ENCODE measurements around the gene PSMB7.

- TF ChIP-seq CTCF (IDR thresholded peaks at IDR 0.05; ENCODE audit: low read length) (no peak), EZH2 (IDR thresholded peaks at IDR 0.05; ENCODE audit: borderline replicate concordance, low read length) (no peak)
Observed at GRCh38 chr9:124373851-124374250, 41.4 kb downstream of the PSMB7 start.

Measured in OCI-LY1 (cell line).